Naive B cell (primary cell): ENCODE results near the gene KCNIP2. TPM values are rescaled to one million over a fixed set of nuclear protein-coding genes. Genes with fewer than 3 reads are reported as not detected.
"Not testable (repeated sequence)": the region's sequence is repeated elsewhere in the genome, so short reads cannot be mapped to it uniquely, and the experiment has no call there.

Source experiments
- ATAC-seq, 2 donors: fragments of 150-1000 bp; cut with Tn5 transposase; 2 replicates each; pipeline ENCODE4 v1.10.0; 2021; ENCODE audit warnings: low read depth in 2 of 2, mild to moderate bottlenecking in 2 of 2, moderate library complexity in 2 of 2
- DNase-seq: peaks from one replicate; pipeline ENCODE4 v3.0.0; 2022
- H3K27ac Mint-ChIP-seq, 6 donors: one replicate each; pipeline ENCODE4 v1.8.0; 2020 to 2022; ENCODE audit warnings: mild to moderate bottlenecking in 6 of 6, mixed read lengths in 6 of 6, moderate library complexity in 5 of 6, inconsistent platforms in 2 of 6
- H3K27me3 Mint-ChIP-seq, 3 donors: one replicate each; pipeline ENCODE4 v1.8.0; 2021 to 2022; ENCODE audit warnings: mixed read lengths in 3 of 3, mild to moderate bottlenecking in 1 of 3
- H3K36me3 Mint-ChIP-seq, 2 donors: one replicate each; pipeline ENCODE4 v1.8.0; 2020 to 2022; ENCODE audit warnings: mixed read lengths in 2 of 2, inconsistent platforms in 1 of 2, mild to moderate bottlenecking in 1 of 2
- H3K4me1 Mint-ChIP-seq, 3 donors: one replicate each; pipeline ENCODE4 v1.8.0; 2020 to 2022; ENCODE audit warnings: mixed read lengths in 3 of 3, inconsistent platforms in 1 of 3, mild to moderate bottlenecking in 1 of 3, moderate library complexity in 1 of 3
- H3K4me3 Mint-ChIP-seq, 8 donors: one replicate each; pipeline ENCODE4 v1.8.0; 2020 to 2022; ENCODE audit warnings: mild to moderate bottlenecking in 8 of 8, mixed read lengths in 8 of 8, moderate library complexity in 8 of 8, inconsistent platforms in 2 of 8
- H3K9me3 Mint-ChIP-seq, 7 donors: one replicate each; pipeline ENCODE4 v1.8.0; 2020 to 2022; ENCODE audit warnings: mixed read lengths in 7 of 7, mild to moderate bottlenecking in 5 of 7, inconsistent platforms in 2 of 7, moderate library complexity in 1 of 7
- polyA plus RNA-seq, 6 donors: library from polyadenylated mRNA; unstranded; fragments of 300-500 nt; fragmentation: Illumina TruSeq; gene quantifications; one replicate each; pipeline ENCODE4 v1.2.3, GENCODE V29; 2021; ENCODE audit warnings: low read depth in 6 of 6

Gene KCNIP2
- polyA plus RNA-seq, 6 donors from 2014 or later, result 12.9 to 56.1 (median 32.8) TPM

GRCh38 chr10:101816376-101816775 lies 27.2 kb downstream of the KCNIP2 start:
- Mint-ChIP-seq H3K4me3 (peak overlapping the region; percentile 95 to 100 (median 98)), H3K9me3 (peaks cover 0 to 2% (median 0%) of the 10 kb centered on the region in 7 donors), H3K4me1 (peaks cover 38 to 51% (median 48%) of the 10 kb centered on the region in 3 donors), H3K36me3 (peaks cover 0 to 9% of the 10 kb centered on the region in 2 donors), H3K27ac (peak overlapping the region; percentile 31 to 97 (median 96)), H3K27me3 (no peaks in the 10 kb centered on the region)
- ATAC-seq, result no peak
- no peak for DNase-seq

GRCh38 chr10:101814466-101815071 lies 29.0 kb downstream of the KCNIP2 start:
- Mint-ChIP-seq H3K27ac (peak overlapping the region; percentile 91 to 97 (median 96)), H3K36me3 (peaks cover 0 to 9% of the 10 kb centered on the region in 2 donors), H3K27me3 (no peaks in the 10 kb centered on the region), H3K4me3 (peak overlapping the region; percentile 95 to 100 (median 98)), H3K9me3 (peaks cover 0 to 2% (median 0%) of the 10 kb centered on the region in 7 donors), H3K4me1 (peaks cover 35 to 57% (median 54%) of the 10 kb centered on the region in 3 donors)
- peak; percentile 7 to 26 for ATAC-seq
- DNase-seq, result peak; percentile 36

GRCh38 chr10:101812606-101813005 lies 31.0 kb downstream of the KCNIP2 start:
- ATAC-seq, result peak; percentile 20 to 21
- H3K27ac Mint-ChIP-seq, result peak overlapping the region in 4 of 6 donors; percentile 42 to 97 (median 90)
- peaks cover 2 to 3% of the 10 kb centered on the region in 2 donors for H3K36me3 Mint-ChIP-seq
- no peaks in the 10 kb centered on the region for H3K9me3 Mint-ChIP-seq
- H3K27me3 Mint-ChIP-seq, result no peaks in the 10 kb centered on the region
- H3K4me3 Mint-ChIP-seq, result peak overlapping the region in 4 of 8 donors; percentile 22 to 86 (median 58)
- DNase-seq, result no peak
- H3K4me1 Mint-ChIP-seq, result peaks cover 23 to 51% (median 46%) of the 10 kb centered on the region in 3 donors

GRCh38 chr10:101807158-101807557 lies 36.4 kb downstream of the KCNIP2 start:
- no peak for ATAC-seq
- Mint-ChIP-seq H3K9me3 (no peaks in the 10 kb centered on the region), H3K4me1 (peaks cover 8 to 18% (median 16%) of the 10 kb centered on the region in 3 donors), H3K36me3 (peaks cover 9 to 17% of the 10 kb centered on the region in 2 donors), H3K27ac (peak overlapping the region in 1 of 6 donors; percentile 56), H3K4me3 (no peak overlapping the region), H3K27me3 (no peaks in the 10 kb centered on the region)
- DNase-seq, result no peak

- no peak overlapping the region for H3K4me3 Mint-ChIP-seq
- H3K27ac Mint-ChIP-seq, result no peak overlapping the region
- no peaks in the 10 kb centered on the region for H3K9me3 Mint-ChIP-seq
- DNase-seq (no peak), ATAC-seq (no peak)
- H3K27me3 Mint-ChIP-seq, result no peaks in the 10 kb centered on the region
- H3K4me1 Mint-ChIP-seq, result peaks cover 12 to 22% (median 13%) of the 10 kb centered on the region in 3 donors
- H3K36me3 Mint-ChIP-seq, result peaks cover 9 to 22% of the 10 kb centered on the region in 2 donors
Measured at GRCh38 chr10:101803511-101803910, 40.1 kb downstream of the KCNIP2 start.

GRCh38 chr10:101797403-101798059 lies 46.1 kb downstream of the KCNIP2 start:
- H3K27ac Mint-ChIP-seq, result peak overlapping the region in 2 of 6 donors; percentile 4 to 33
- peaks cover 0 to 20% of the 10 kb centered on the region in 2 donors for H3K36me3 Mint-ChIP-seq
- no peak for ATAC-seq
- no peak overlapping the region for H3K4me3 Mint-ChIP-seq
- H3K9me3 Mint-ChIP-seq, result no peaks in the 10 kb centered on the region
- peaks cover 9 to 19% (median 11%) of the 10 kb centered on the region in 3 donors for H3K4me1 Mint-ChIP-seq
- no peaks in the 10 kb centered on the region for H3K27me3 Mint-ChIP-seq
- no peak for DNase-seq

GRCh38 chr10:101793526-101793925 lies 50.1 kb downstream of the KCNIP2 start:
- ATAC-seq (no peak), DNase-seq (no peak)
- H3K4me1 Mint-ChIP-seq, result peaks cover 2 to 7% (median 5%) of the 10 kb centered on the region in 3 donors
- H3K9me3 Mint-ChIP-seq, result no peaks in the 10 kb centered on the region
- no peak overlapping the region for H3K27ac Mint-ChIP-seq
- peaks cover 0 to 16% of the 10 kb centered on the region in 2 donors for H3K36me3 Mint-ChIP-seq
- no peaks in the 10 kb centered on the region for H3K27me3 Mint-ChIP-seq
- H3K4me3 Mint-ChIP-seq, result no peak overlapping the region

GRCh38 chr10:101789686-101790085 lies 53.9 kb downstream of the KCNIP2 start:
- Mint-ChIP-seq H3K4me1 (peaks cover 4 to 15% (median 13%) of the 10 kb centered on the region in 3 donors), H3K9me3 (no peaks in the 10 kb centered on the region), H3K36me3 (peaks cover 13 to 14% of the 10 kb centered on the region in 2 donors), H3K4me3 (no peak overlapping the region), H3K27me3 (no peaks in the 10 kb centered on the region), H3K27ac (peak overlapping the region in 1 of 6 donors; percentile 59)
- DNase-seq (no peak), ATAC-seq (no peak)

GRCh38 chr10:101789231-101789630 lies 54.4 kb downstream of the KCNIP2 start:
- not testable (repeated sequence) for DNase-seq, H3K4me3 Mint-ChIP-seq, ATAC-seq, H3K27me3 Mint-ChIP-seq, H3K9me3 Mint-ChIP-seq
- Mint-ChIP-seq H3K4me1 (peaks cover 7 to 17% (median 17%) of the 10 kb centered on the region in 3 donors), H3K36me3 (peaks cover 13 to 14% of the 10 kb centered on the region in 2 donors), H3K27ac (peak overlapping the region in 1 of 6 donors; percentile 59)

- no peak overlapping the region for H3K4me3 Mint-ChIP-seq
- peak overlapping the region in 3 of 6 donors; percentile 13 to 82 (median 29) for H3K27ac Mint-ChIP-seq
- H3K4me1 Mint-ChIP-seq, result peaks cover 37 to 50% (median 43%) of the 10 kb centered on the region in 3 donors
- no peaks in the 10 kb centered on the region for H3K9me3 Mint-ChIP-seq
- H3K27me3 Mint-ChIP-seq, result no peaks in the 10 kb centered on the region
- no peak for DNase-seq
- peaks cover 8 to 14% of the 10 kb centered on the region in 2 donors for H3K36me3 Mint-ChIP-seq
- no peak for ATAC-seq
Measured at GRCh38 chr10:101785801-101786200, 57.8 kb downstream of the KCNIP2 start.

GRCh38 chr10:101784558-101784957 lies 59.0 kb downstream of the KCNIP2 start:
- H3K4me3 Mint-ChIP-seq, result peak overlapping the region in 6 of 8 donors; percentile 1 to 100 (median 97)
- peak overlapping the region in 4 of 6 donors; percentile 4 to 95 (median 84) for H3K27ac Mint-ChIP-seq
- peaks cover 8 to 14% of the 10 kb centered on the region in 2 donors for H3K36me3 Mint-ChIP-seq
- H3K9me3 Mint-ChIP-seq, result no peaks in the 10 kb centered on the region
- H3K27me3 Mint-ChIP-seq, result no peaks in the 10 kb centered on the region
- DNase-seq, result no peak
- no peak for ATAC-seq
- H3K4me1 Mint-ChIP-seq, result peaks cover 43 to 55% (median 50%) of the 10 kb centered on the region in 3 donors

- Mint-ChIP-seq H3K27ac (peak overlapping the region; percentile 57 to 98 (median 90)), H3K9me3 (no peaks in the 10 kb centered on the region), H3K27me3 (peaks cover 5 to 8% (median 7%) of the 10 kb centered on the region in 3 donors), H3K36me3 (peaks cover 8 to 14% of the 10 kb centered on the region in 2 donors), H3K4me3 (peak overlapping the region; percentile 88 to 100 (median 99)), H3K4me1 (peaks cover 50 to 62% (median 58%) of the 10 kb centered on the region in 3 donors)
- ATAC-seq (no peak), DNase-seq (no peak)
Measured at GRCh38 chr10:101783736-101784118, 59.9 kb downstream of the KCNIP2 start.

- DNase-seq (peak; percentile 70), ATAC-seq (peak; percentile 65 to 68)
- Mint-ChIP-seq H3K4me1 (peaks cover 51 to 65% (median 65%) of the 10 kb centered on the region in 3 donors), H3K27ac (peak within 1 kb of the TSS; percentile 80 to 98 (median 90)), H3K27me3 (peaks cover 7 to 14% (median 13%) of the 10 kb centered on the region in 3 donors), H3K9me3 (no peaks in the 10 kb centered on the region), H3K4me3 (peak within 1 kb of the TSS; percentile 88 to 100 (median 99)), H3K36me3 (peaks cover 8 to 14% of the 10 kb centered on the region in 2 donors)
Measured at GRCh38 chr10:101782811-101783735, 60.5 kb downstream of the KCNIP2 start, which contains the start of gene NPM3. NPM3 (minus strand) TSS chr10:101783446; CDS start chr10:101783390, 56 bp downstream.
